Endodermal cell (in vitro differentiated cells): ENCODE data around the gene PURA. TPM values are rescaled to one million over a fixed set of nuclear protein-coding genes. Genes with fewer than 3 reads are reported as not detected.

Experiments
- DNase-seq: peaks from one replicate; pipeline ENCODE4 v3.0.0-alpha.2; 2017
- H3K27ac ChIP-seq: 2 replicates; pipeline ENCODE4 v1.5.1; 2013; ENCODE audit warnings: mild to moderate bottlenecking, low read depth, low read length, moderate library complexity
- H3K27me3 ChIP-seq: 2 replicates; pipeline ENCODE4 v1.6.1; 2013; ENCODE audit warnings: mild to moderate bottlenecking, low read length, moderate library complexity; ENCODE audit not compliant: insufficient read depth, control insufficient read depth, poor library complexity, severe bottlenecking
- H3K36me3 ChIP-seq: 2 replicates; pipeline ENCODE4 v1.7.0; 2013; ENCODE audit warnings: mild to moderate bottlenecking, low read length, moderate library complexity; ENCODE audit not compliant: control insufficient read depth, insufficient read depth
- H3K4me1 ChIP-seq: one replicate; pipeline ENCODE4 v1.7.0; 2013; ENCODE audit warnings: low read length; ENCODE audit not compliant: control insufficient read depth, insufficient read depth
- H3K4me3 ChIP-seq: 2 replicates; pipeline ENCODE4 v1.5.1; 2013; ENCODE audit warnings: mild to moderate bottlenecking, low read length, moderate library complexity
- H3K9ac ChIP-seq: 2 replicates; pipeline ENCODE4 v1.6.1; 2013; ENCODE audit warnings: mild to moderate bottlenecking, low read length, moderate library complexity; ENCODE audit not compliant: poor library complexity, severe bottlenecking; ENCODE audit errors: extremely low read depth
- H3K9me3 ChIP-seq: 2 replicates; pipeline ENCODE4 v1.6.1; 2013; ENCODE audit warnings: mild to moderate bottlenecking, low read length, moderate library complexity; ENCODE audit not compliant: control insufficient read depth
- H3K27ac Mint-ChIP-seq: 2 replicates; pipeline ENCODE4 v1.8.0; 2020; ENCODE audit warnings: mixed read lengths
- H3K27me3 Mint-ChIP-seq: 2 replicates; pipeline ENCODE4 v1.8.0; 2021; ENCODE audit warnings: mild to moderate bottlenecking, mixed read lengths; ENCODE audit not compliant: insufficient read depth
- H3K36me3 Mint-ChIP-seq: 2 replicates; pipeline ENCODE4 v1.8.0; 2020; ENCODE audit warnings: low read depth, mixed read lengths
- H3K4me1 Mint-ChIP-seq: 2 replicates; pipeline ENCODE4 v1.8.0; 2020; ENCODE audit warnings: mixed read lengths
- H3K4me3 Mint-ChIP-seq: 2 replicates; pipeline ENCODE4 v1.8.0; 2020; ENCODE audit warnings: mild to moderate bottlenecking, moderate library complexity, mixed read lengths
- H3K9me3 Mint-ChIP-seq: 2 replicates; pipeline ENCODE4 v1.8.0; 2020; ENCODE audit warnings: mild to moderate bottlenecking, mixed read lengths
- CTCF ChIP-seq: fragments of 200-600 bp; sonication (generic); conservative IDR thresholded peaks from 2 replicates; pipeline ENCODE4 v1.5.0; 2021; ENCODE audit warnings: antibody characterized with exemption, mild to moderate bottlenecking
- WGBS, 2 experiments: methylation state at CpG; one replicate each; pipeline versions ENCODE4 v1.1.5 to v1.1.7; 2013; ENCODE audit warnings: missing lambda C conversion rate in 2 of 2, mixed read lengths in 1 of 2; ENCODE audit not compliant: insufficient coverage in 1 of 2, insufficient read length in 1 of 2; 5-methylcytosine and 5-hydroxymethylcytosine counted together
- total RNA-seq, 2 donors: library from RNA; stranded (reverse); fragmentation: NEBNext Ultra II Directional in 1 of 2; extraction: Animal tissue kit (Norgen Biotek cat#: 25700) in 1 of 2; gene quantifications; 2 replicates in 1 of 2; 3 replicates in 1 of 2; pipeline ENCODE4 v1.2.1, GENCODE V29; 2021

Gene PURA
- total RNA-seq, 2 donors from 2014 or later = 6.8 to 7.7 TPM

GRCh38 chr5:140141241-140141640 is 27.3 kb downstream of the PURA start:
- Mint-ChIP-seq H3K27ac (no peak overlapping the region), H3K27me3 (peaks cover 45% of the 10 kb centered on the region), H3K9me3 (no peaks in the 10 kb centered on the region), H3K4me3 (no peak overlapping the region), H3K36me3 (no peaks in the 10 kb centered on the region), H3K4me1 (peaks cover 12% of the 10 kb centered on the region)
- Histone ChIP-seq H3K27ac (no peak overlapping the region), H3K9ac (no peak overlapping the region), H3K9me3 (no peaks in the 10 kb centered on the region), H3K4me3 (no peak overlapping the region), H3K36me3 (no peaks in the 10 kb centered on the region), H3K27me3 (peaks cover 36% of the 10 kb centered on the region), H3K4me1 (peaks cover 9% of the 10 kb centered on the region)
- no peak for DNase-seq
- TF ChIP-seq CTCF = no peak

GRCh38 chr5:140142246-140142645 is 28.3 kb downstream of the PURA start:
- Mint-ChIP-seq H3K4me3 (no peak overlapping the region), H3K9me3 (no peaks in the 10 kb centered on the region), H3K36me3 (no peaks in the 10 kb centered on the region), H3K27ac (no peak overlapping the region), H3K27me3 (peaks cover 52% of the 10 kb centered on the region), H3K4me1 (peaks cover 15% of the 10 kb centered on the region)
- H3K27ac ChIP-seq = no peak overlapping the region
- H3K4me1 ChIP-seq = peaks cover 9% of the 10 kb centered on the region
- no peaks in the 10 kb centered on the region for H3K36me3 ChIP-seq
- no peak overlapping the region for H3K4me3 ChIP-seq
- no peak for TF ChIP-seq CTCF
- no peak for DNase-seq
- 75 to 82% methylated on average over 2 to 5 of the region's 5 CpGs for WGBS, 2 experiments
- H3K9me3 ChIP-seq = no peaks in the 10 kb centered on the region
- no peak overlapping the region for H3K9ac ChIP-seq
- H3K27me3 ChIP-seq = peaks cover 46% of the 10 kb centered on the region

- no peak overlapping the region for H3K27ac ChIP-seq
- peaks cover 9% of the 10 kb centered on the region for H3K4me1 ChIP-seq
- TF ChIP-seq CTCF = no peak
- peaks cover 52% of the 10 kb centered on the region for H3K27me3 ChIP-seq
- Mint-ChIP-seq H3K27me3 (peaks cover 59% of the 10 kb centered on the region), H3K4me1 (peaks cover 15% of the 10 kb centered on the region), H3K4me3 (no peak overlapping the region), H3K36me3 (no peaks in the 10 kb centered on the region), H3K27ac (no peak overlapping the region), H3K9me3 (no peaks in the 10 kb centered on the region)
- no peak for DNase-seq
- H3K36me3 ChIP-seq = no peaks in the 10 kb centered on the region
- H3K4me3 ChIP-seq = no peak overlapping the region
- 93 to 100% methylated on average over 3 to 7 of the region's 7 CpGs for WGBS, 2 experiments
- H3K9ac ChIP-seq = no peak overlapping the region
- no peaks in the 10 kb centered on the region for H3K9me3 ChIP-seq
These were observed 28.9 kb downstream of the PURA start for GRCh38 chr5:140142856-140143255.
